Gastrocnemius medialis (tissue), 4 donors: Measurements from ENCODE around the gene PRR23E. TPM values are rescaled to one million over a fixed set of nuclear protein-coding genes. Genes with fewer than 3 reads are reported as not detected.

Experiments used
- ATAC-seq, 2 donors: fragments of 150-250 bp; one replicate each; pipeline ENCODE4 v1.9.1; 2016
- DNase-seq, 2 donors: peaks; one replicate each; pipeline ENCODE4 v3.0.0-alpha.2; 2019
- H3K27ac ChIP-seq, 4 donors: fragments of 200-600 bp; sonication (generic); 1 replicate in 1 of 4; 2 replicates in 3 of 4; pipeline ENCODE4 v1.5.1; 2016 to 2018; ENCODE audit warnings: mild to moderate bottlenecking in 2 of 4, moderate library complexity in 1 of 4
- H3K27me3 ChIP-seq, 3 donors: fragments of 200-600 bp; sonication (generic) in 2 of 3; 1 replicate in 1 of 3; 2 replicates in 2 of 3; pipeline versions ENCODE4 v1.5.1 to v1.6.0; 2016 to 2019; ENCODE audit warnings: mild to moderate bottlenecking in 1 of 3, moderate library complexity in 1 of 3
- H3K36me3 ChIP-seq, 2 donors: fragments of 200-600 bp; sonication (generic) in 1 of 2; one replicate each; pipeline ENCODE4 v1.5.1; 2017 to 2018
- H3K4me1 ChIP-seq, 2 donors: fragments of 200-600 bp; sonication (generic) in 1 of 2; one replicate each; pipeline ENCODE4 v1.5.1; 2016 to 2017; ENCODE audit warnings: mild to moderate bottlenecking in 2 of 2
- H3K4me3 ChIP-seq, 4 donors: fragments of 200-600 bp; sonication (generic) in 3 of 4; 1 replicate in 1 of 4; 2 replicates in 3 of 4; pipeline ENCODE4 v1.5.1; 2016 to 2019; ENCODE audit warnings: mild to moderate bottlenecking in 2 of 4
- H3K9me3 ChIP-seq, 3 donors: fragments of 200-600 bp; sonication (generic) in 2 of 3; 1 replicate in 1 of 3; 2 replicates in 2 of 3; pipeline ENCODE4 v1.5.1; 2016 to 2019
- POLR2A ChIP-seq, 2 donors: fragments of 450-650 bp; IDR thresholded peaks; one replicate each; pipeline ENCODE4 v1.6.1; 2017; ENCODE audit warnings: antibody characterized with exemption in 2 of 2, mild to moderate bottlenecking in 2 of 2, moderate library complexity in 2 of 2
- in situ Hi-C, 4 donors: fragments of 200-750 bp; cut with MboI; loops; one replicate each; pipeline versions ENCODE4 v1.15.0 to v1.8.0; 2017; ENCODE audit warnings: low sequenced_read_pairs in 4 of 4
- intact Hi-C: fragments of 100-400 bp; cut with DNase I; formaldehyde crosslinking; loops from one replicate; pipeline ENCODE4 v1.15.1; 2023; ENCODE audit warnings: low total_unique reads
- total RNA-seq, 4 donors: library from RNA; depleted of rRNA; stranded (reverse); fragments of >200 nt; gene quantifications; one replicate each; pipeline versions ENCODE4 v1.1.0 to v1.2.3, GENCODE V29; 2016
- TF ChIP-seq, protein P1 (sequence below), 5 experiments: fragments of 450-650 bp in 3 of 5; fragments of 200-600 bp in 2 of 5; sonication (generic) in 2 of 5; IDR thresholded peaks in 4 of 5; conservative IDR thresholded peaks in 1 of 5; 1 replicate in 4 of 5; 2 replicates in 1 of 5; pipeline ENCODE4 v1.5.1; 2016 to 2019; ENCODE audit warnings: antibody characterized with exemption in 5 of 5, mild to moderate bottlenecking in 3 of 5, moderate library complexity in 3 of 5

Gene PRR23E
- total RNA-seq, 4 donors from 2014 or later: not detected

GRCh38 chr3:127212231-127212630 is 19.3 kb downstream of the PRR23E start:
- no peak overlapping the region for H3K4me3 ChIP-seq
- no peak overlapping the region for H3K27ac ChIP-seq
- intact Hi-C loops (no loop called here), in situ Hi-C loops (no loop called here)
- no peak for TF ChIP-seq POLR2A (IDR thresholded peaks at IDR 0.05)
- H3K9me3 ChIP-seq: no peaks in the 10 kb centered on the region
- H3K4me1 ChIP-seq: no peaks in the 10 kb centered on the region
- ATAC-seq (no peak), DNase-seq (no peak)
- no peaks in the 10 kb centered on the region for H3K36me3 ChIP-seq
- peaks cover 4 to 8% (median 5%) of the 10 kb centered on the region in 3 donors for H3K27me3 ChIP-seq

- Histone ChIP-seq H3K9me3 (no peaks in the 10 kb centered on the region), H3K27me3 (peaks cover 4 to 8% (median 5%) of the 10 kb centered on the region in 3 donors), H3K4me1 (no peaks in the 10 kb centered on the region), H3K4me3 (no peak overlapping the region), H3K36me3 (no peaks in the 10 kb centered on the region), H3K27ac (no peak overlapping the region)
- ATAC-seq (no peak), DNase-seq (no peak)
- intact Hi-C loops: no loop called here
- in situ Hi-C loops: no loop called here
- TF ChIP-seq, protein P1, sequence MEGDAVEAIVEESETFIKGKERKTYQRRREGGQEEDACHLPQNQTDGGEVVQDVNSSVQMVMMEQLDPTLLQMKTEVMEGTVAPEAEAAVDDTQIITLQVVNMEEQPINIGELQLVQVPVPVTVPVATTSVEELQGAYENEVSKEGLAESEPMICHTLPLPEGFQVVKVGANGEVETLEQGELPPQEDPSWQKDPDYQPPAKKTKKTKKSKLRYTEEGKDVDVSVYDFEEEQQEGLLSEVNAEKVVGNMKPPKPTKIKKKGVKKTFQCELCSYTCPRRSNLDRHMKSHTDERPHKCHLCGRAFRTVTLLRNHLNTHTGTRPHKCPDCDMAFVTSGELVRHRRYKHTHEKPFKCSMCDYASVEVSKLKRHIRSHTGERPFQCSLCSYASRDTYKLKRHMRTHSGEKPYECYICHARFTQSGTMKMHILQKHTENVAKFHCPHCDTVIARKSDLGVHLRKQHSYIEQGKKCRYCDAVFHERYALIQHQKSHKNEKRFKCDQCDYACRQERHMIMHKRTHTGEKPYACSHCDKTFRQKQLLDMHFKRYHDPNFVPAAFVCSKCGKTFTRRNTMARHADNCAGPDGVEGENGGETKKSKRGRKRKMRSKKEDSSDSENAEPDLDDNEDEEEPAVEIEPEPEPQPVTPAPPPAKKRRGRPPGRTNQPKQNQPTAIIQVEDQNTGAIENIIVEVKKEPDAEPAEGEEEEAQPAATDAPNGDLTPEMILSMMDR (IDR thresholded peaks at IDR 0.05 in 4 of 5, conservative IDR thresholded peaks at IDR 0.05 in 1 of 5): no peak
- TF ChIP-seq POLR2A (IDR thresholded peaks at IDR 0.05): no peak
Measured at GRCh38 chr3:127212711-127213110, 19.8 kb downstream of the PRR23E start.

GRCh38 chr3:127213381-127213918 is 20.5 kb downstream of the PRR23E start:
- H3K4me1 ChIP-seq: no peaks in the 10 kb centered on the region
- no peaks in the 10 kb centered on the region for H3K36me3 ChIP-seq
- peaks cover 4 to 9% (median 5%) of the 10 kb centered on the region in 3 donors for H3K27me3 ChIP-seq
- ATAC-seq (no peak), DNase-seq (no peak)
- TF ChIP-seq, protein P1 (IDR thresholded peaks at IDR 0.05 in 4 of 5, conservative IDR thresholded peaks at IDR 0.05 in 1 of 5): no peak
- no peak for TF ChIP-seq POLR2A (IDR thresholded peaks at IDR 0.05)
- intact Hi-C loops (no loop called here), in situ Hi-C loops (no loop called here)
- H3K4me3 ChIP-seq: no peak overlapping the region
- no peaks in the 10 kb centered on the region for H3K9me3 ChIP-seq
- no peak overlapping the region for H3K27ac ChIP-seq

GRCh38 chr3:127214975-127215374 is 22.0 kb downstream of the PRR23E start:
- ATAC-seq: no peak
- in situ Hi-C loops (no loop called here), intact Hi-C loops (no loop called here)
- Histone ChIP-seq H3K4me3 (no peak overlapping the region), H3K27me3 (peaks cover 5 to 18% (median 7%) of the 10 kb centered on the region in 3 donors), H3K4me1 (no peaks in the 10 kb centered on the region), H3K9me3 (no peaks in the 10 kb centered on the region), H3K27ac (no peak overlapping the region), H3K36me3 (no peaks in the 10 kb centered on the region)
- TF ChIP-seq, protein P1 (IDR thresholded peaks at IDR 0.05 in 4 of 5, conservative IDR thresholded peaks at IDR 0.05 in 1 of 5): no peak
- no peak for DNase-seq

- H3K9me3 ChIP-seq: no peaks in the 10 kb centered on the region
- intact Hi-C loops (no loop called here), in situ Hi-C loops (no loop called here)
- H3K27me3 ChIP-seq: peaks cover 5 to 18% (median 7%) of the 10 kb centered on the region in 3 donors
- no peak overlapping the region for H3K4me3 ChIP-seq
- no peak overlapping the region for H3K27ac ChIP-seq
- H3K4me1 ChIP-seq: no peaks in the 10 kb centered on the region
- ATAC-seq (no peak), DNase-seq (no peak)
- H3K36me3 ChIP-seq: no peaks in the 10 kb centered on the region
- TF ChIP-seq, protein P1 (IDR thresholded peaks at IDR 0.05 in 4 of 5, conservative IDR thresholded peaks at IDR 0.05 in 1 of 5): no peak
- TF ChIP-seq POLR2A (IDR thresholded peaks at IDR 0.05): no peak
Measured at GRCh38 chr3:127215714-127216414, 22.9 kb downstream of the PRR23E start.
